Vein endothelial cell (primary cell): ENCODE measurements around the gene GNAL. TPM values are rescaled to one million over a fixed set of nuclear protein-coding genes. Genes with fewer than 3 reads are reported as not detected.

Experiments
- total RNA-seq: library from RNA; depleted of rRNA; stranded (reverse); fragments of >200 nt; gene quantifications from 2 replicates; pipeline ENCODE4 v1.2.3, GENCODE V29; 2012

The GNAL gene
- under 0.01 and 1.1 TPM in 2 replicates for total RNA-seq

GRCh38 chr18:11688972-11689668 is at the start of gene GNAL:
Gene GNAL, plus strand, starts transcription at chr18:11689264. Its CDS starts 300 bp downstream, at chr18:11689564.

GRCh38 chr18:11851146-11851805 is 162.2 kb downstream of the GNAL start, which contains the start of gene CHMP1B:
Gene CHMP1B, plus strand, starts transcription at chr18:11851413. Its CDS starts 99 bp downstream, at chr18:11851512.

DNA sequence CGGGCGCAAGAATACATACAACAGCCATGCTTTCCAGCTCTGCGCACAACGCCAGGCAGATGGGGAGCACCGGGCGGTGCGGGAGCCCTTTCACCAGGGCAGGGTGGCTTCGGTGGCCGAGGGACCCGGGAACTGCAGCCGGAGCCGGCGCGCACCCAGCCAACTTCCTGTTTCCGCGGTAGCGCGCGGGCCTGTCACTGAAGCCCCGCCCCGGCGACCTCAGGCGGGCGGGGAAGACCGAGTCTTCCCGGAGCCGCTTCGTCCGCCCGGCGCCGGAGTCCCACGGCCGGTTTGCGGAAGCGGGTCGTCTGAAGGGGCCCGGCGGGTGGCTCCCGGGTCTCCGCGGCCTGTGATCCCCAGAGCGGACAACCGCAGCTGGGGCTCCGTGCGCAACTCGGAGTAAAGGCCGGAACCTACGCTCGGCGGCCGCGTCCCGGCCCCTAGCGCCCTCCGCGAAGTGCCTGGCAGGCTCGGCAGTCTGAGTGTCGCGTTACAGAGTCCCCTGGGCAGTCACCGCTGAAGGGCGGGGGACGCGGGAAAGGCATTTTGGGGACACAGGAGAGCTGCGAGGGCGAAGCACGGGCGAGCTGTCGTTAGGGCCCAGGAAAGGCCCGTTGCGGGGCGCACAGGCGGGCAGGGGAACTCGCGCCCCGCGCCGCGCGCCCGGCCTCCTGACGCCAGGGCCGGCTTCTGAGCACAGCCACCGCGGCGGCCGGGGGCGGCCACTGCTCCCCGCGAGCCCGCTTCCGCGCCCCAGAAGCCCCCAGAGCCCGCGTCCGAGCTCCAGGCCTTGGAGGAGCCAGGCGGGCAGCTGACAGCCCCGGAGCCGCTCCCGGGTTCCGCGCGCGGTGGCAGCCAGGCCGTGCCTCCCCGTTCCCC is 219.4 kb downstream of the GNAL start, which contains the start of gene MPPE1:
Gene MPPE1, minus strand, starts transcription at position 136 of the 879 bp plus-strand sequence. CDS start 11,053 bp downstream, outside the sequence.

Other genes with a start within 250 kb of the GNAL start
- not detected in 2 replicates for gene SLC35G4, start 79.7 kb upstream of the GNAL start, total RNA-seq
- 48.3 and 49.6 TPM in 2 replicates for gene CHMP1B, start 162.1 kb downstream of the GNAL start, total RNA-seq
- gene MPPE1, start 219.1 kb downstream of the GNAL start, total RNA-seq = 15.7 and 17.3 TPM in 2 replicates